ENCODE measurements around the gene DUSP9. TPM values are rescaled to one million over a fixed set of nuclear protein-coding genes. Genes with fewer than 3 reads are reported as not detected.

DUSP9 gene
- total and polyA plus RNA-seq, 5 donors: 0.14 TPM; not detected in 4

DNA sequence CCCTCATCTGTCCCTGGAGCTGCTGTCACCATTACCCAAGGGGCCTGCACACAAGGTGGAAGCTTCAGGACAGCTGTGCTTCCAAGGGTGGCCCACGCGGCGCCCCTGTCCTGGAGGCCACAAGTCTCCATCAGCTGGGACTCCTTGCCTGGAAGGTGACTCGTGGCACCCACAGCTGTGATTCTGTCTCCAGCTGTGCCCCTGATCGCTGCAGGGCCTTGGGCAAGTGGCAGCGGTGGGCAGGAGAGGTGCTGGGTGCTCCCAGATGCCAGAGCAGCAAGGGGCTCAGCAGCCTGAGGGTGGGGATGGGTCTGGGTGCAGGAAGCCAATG lies 9.0 kb upstream of the DUSP9 start:
- Histone ChIP-seq H3K4me3 (ENCODE audit: low read length) (no peak overlapping the region), H3K27ac (ENCODE audit: low read length) (no peak overlapping the region), H3K9me3 (ENCODE audit: control insufficient read depth, low read length) (no peaks in the 10 kb centered on the region), H3K27me3 (ENCODE audit: control insufficient read depth, insufficient read depth) (no peaks in the 10 kb centered on the region), H3K4me1 (ENCODE audit: control insufficient read depth, insufficient read depth, low read length) (peaks cover 3% of the 10 kb centered on the region)
- intact Hi-C loops (cut with DNase I): no loop called here
- WGBS: 89% methylated on average over 6 of the region's 6 CpGs
- ATAC-seq (no peak), DNase-seq (no peak)

DNA sequence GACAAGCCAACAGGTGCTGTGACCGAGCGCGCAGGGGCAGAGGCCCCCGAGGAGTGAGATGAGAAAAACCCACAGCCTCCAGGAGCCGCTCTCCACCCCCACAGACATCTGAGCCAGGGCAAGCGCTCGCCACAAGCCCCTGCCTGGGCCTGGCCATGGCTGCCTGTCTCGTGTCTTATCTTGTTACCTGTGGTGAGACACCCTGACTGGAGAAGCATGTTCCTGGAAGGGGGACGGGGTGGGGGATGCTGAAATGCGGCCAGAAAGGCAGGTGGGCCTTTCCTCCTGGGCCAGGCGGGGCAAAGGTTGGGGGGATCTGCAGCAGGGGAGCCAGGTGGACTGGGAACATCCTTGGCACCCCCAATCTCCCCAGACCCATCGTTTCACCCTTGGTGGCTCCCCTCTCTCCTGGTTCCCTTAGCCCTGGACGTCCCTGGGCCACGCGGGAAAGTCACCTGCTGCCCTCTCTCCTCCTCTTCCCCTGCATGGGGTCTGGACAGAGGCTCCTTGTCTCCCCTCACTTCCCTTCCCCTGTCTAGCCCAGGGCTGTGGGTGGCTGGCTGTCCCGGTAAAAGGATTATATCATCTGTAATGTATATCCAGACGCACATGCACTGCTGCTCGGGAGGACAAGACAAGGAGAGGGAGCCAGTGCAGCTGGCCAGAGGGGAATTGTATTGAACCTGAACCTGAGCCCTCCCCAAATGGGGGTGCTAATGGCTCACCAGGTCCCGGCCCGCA lies 8.4 kb upstream of the DUSP9 start:
- 87% methylated on average over 20 of the region's 20 CpGs for WGBS
- Histone ChIP-seq H3K27ac (ENCODE audit: low read length) (no peak overlapping the region), H3K4me1 (ENCODE audit: control insufficient read depth, insufficient read depth, low read length) (peaks cover 3% of the 10 kb centered on the region), H3K27me3 (ENCODE audit: control insufficient read depth, insufficient read depth) (no peaks in the 10 kb centered on the region), H3K9me3 (ENCODE audit: control insufficient read depth, low read length) (no peaks in the 10 kb centered on the region), H3K4me3 (ENCODE audit: low read length) (no peak overlapping the region)
- DNase-seq (no peak), ATAC-seq (no peak)
- intact Hi-C loops (cut with DNase I): no loop called here

DNA sequence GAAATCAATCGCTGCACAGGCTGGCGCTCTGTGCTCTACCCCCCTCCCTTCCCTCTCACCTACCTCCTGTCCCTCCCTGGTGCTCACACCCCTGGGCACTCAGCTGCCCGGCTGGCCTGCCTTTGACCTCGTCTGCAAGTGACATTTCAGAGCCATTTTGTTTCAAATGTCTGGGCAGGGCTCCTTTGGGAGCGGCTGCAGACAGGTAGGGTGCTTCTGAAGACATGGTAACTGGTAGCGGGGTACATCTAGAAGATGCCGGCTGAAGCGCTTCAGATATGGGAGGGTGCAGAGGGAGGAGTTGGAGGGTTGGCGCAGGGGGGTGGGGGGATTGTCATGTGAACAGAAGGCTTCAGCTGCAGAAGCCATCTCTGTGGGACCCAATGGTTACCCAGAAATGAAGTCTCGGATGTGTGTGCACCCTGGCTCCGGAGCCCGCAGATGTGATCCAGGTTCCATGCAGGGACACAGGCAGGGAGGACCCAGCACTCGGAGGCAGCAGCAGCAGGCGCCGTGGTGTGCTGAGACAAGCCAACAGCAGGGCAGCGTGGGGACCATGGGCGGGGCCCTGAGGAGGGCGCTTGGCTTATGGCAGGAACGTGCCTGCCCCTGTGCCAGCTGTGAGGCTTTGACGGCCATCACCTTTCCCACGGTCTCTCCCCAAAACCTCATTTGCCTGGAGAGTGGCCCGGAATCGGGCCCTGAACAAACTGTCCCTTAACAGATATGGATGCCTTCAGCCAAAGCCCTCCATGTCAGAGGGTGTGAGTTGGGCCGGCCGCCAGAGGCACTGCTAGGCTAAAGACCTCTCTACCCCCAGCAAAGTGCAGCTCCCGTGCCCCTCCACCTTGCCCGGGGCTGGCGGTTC lies 7.6 kb upstream of the DUSP9 start:
- ATAC-seq (no peak), DNase-seq (peak in 1 of 3 donors; percentile 63)
- 85% methylated on average over 28 of the region's 28 CpGs for WGBS
- Histone ChIP-seq H3K4me1 (ENCODE audit: control insufficient read depth, insufficient read depth, low read length) (peaks cover 2% of the 10 kb centered on the region), H3K27ac (ENCODE audit: low read length) (no peak overlapping the region), H3K27me3 (ENCODE audit: control insufficient read depth, insufficient read depth) (no peaks in the 10 kb centered on the region), H3K9me3 (ENCODE audit: control insufficient read depth, low read length) (no peaks in the 10 kb centered on the region), H3K4me3 (ENCODE audit: low read length) (no peak overlapping the region)
- intact Hi-C loops (cut with DNase I): loop anchor here in 1 of 4 donors (10.0 kb wide), 1 partner anchor 85 kb away; no protein-coding TSS in a partner anchor

- DNase-seq: no peak
- no peaks in the 10 kb centered on the region for H3K27me3 ChIP-seq (ENCODE audit: control insufficient read depth, insufficient read depth)
Observed at GRCh38 chrX:153640045-153640686, 6.8 kb upstream of the DUSP9 start.

DNA sequence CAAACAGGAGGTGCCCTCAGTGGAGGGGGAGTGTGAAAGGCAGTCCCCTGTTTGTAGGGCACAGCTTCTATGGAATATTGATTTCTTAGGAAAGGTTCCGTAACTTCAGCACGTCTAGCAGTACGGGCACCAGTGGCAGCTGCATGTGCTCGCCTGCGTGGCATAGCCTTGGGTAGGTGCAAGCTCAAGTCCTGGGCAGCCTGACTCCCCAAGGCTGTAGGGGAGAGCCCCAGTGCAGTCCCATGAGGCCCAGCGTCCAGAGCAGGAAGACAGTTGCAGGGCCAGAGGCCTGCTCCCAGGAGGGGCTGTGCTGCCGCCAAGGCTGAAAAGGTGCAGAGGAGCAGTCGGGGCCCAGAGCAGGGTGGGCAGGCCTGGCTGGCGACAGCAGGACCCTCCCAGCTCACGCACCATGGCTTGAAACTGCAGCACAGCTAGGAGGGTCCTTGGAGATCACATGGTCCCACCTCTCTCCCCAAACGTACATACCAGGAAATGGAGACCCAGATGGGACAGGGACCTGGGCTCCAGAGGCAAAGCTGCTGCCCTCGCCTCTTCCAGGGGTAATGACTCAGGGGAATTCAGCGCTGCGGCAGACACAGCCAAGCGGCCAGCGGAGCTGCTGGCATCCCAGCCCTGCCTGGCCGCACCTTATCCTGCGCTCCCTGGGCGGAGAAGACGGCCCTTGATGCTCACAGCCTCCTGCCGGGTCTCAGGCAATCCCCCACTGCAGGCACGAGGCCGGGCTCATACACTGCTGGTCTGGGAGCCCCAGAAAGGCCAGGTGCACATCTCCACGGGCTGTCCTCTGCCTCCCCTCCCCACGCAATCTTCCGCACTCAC lies 6.0 kb upstream of the DUSP9 start:
- H3K9me3 ChIP-seq (ENCODE audit: control insufficient read depth, low read length): no peaks in the 10 kb centered on the region
- ATAC-seq (no peak), DNase-seq (peak in 1 of 3 donors; percentile 64)
- H3K4me3 ChIP-seq (ENCODE audit: low read length): no peak overlapping the region
- no peaks in the 10 kb centered on the region for H3K4me1 ChIP-seq (ENCODE audit: control insufficient read depth, insufficient read depth, low read length)
- no peak overlapping the region for H3K27ac ChIP-seq (ENCODE audit: low read length)
- intact Hi-C loops (cut with DNase I): loop anchor here in 1 of 4 donors (10.0 kb wide), 1 partner anchor 86 kb away; no protein-coding TSS in a partner anchor
- H3K27me3 ChIP-seq (ENCODE audit: control insufficient read depth, insufficient read depth): no peaks in the 10 kb centered on the region
- 64% methylated on average over 26 of the region's 26 CpGs for WGBS

More at GRCh38 chrX:153640045-153640686, 6.8 kb upstream of the DUSP9 start:
- H3K9me3 ChIP-seq (ENCODE audit: control insufficient read depth, low read length): no peaks in the 10 kb centered on the region
- no peak overlapping the region for H3K4me3 ChIP-seq (ENCODE audit: low read length)
- intact Hi-C loops (cut with DNase I): loop anchor here in 1 of 4 donors (10.0 kb wide), 1 partner anchor 85 kb away; no protein-coding TSS in a partner anchor
- no peaks in the 10 kb centered on the region for H3K4me1 ChIP-seq (ENCODE audit: control insufficient read depth, insufficient read depth, low read length)
- no peak overlapping the region for H3K27ac ChIP-seq (ENCODE audit: low read length)
- no peak for ATAC-seq
- WGBS: 82% methylated on average over 23 of the region's 23 CpGs

- no peak overlapping the region for H3K4me3 ChIP-seq (ENCODE audit: low read length)
Observed at GRCh38 chrX:153641627-153642026, 5.4 kb upstream of the DUSP9 start.

DNA sequence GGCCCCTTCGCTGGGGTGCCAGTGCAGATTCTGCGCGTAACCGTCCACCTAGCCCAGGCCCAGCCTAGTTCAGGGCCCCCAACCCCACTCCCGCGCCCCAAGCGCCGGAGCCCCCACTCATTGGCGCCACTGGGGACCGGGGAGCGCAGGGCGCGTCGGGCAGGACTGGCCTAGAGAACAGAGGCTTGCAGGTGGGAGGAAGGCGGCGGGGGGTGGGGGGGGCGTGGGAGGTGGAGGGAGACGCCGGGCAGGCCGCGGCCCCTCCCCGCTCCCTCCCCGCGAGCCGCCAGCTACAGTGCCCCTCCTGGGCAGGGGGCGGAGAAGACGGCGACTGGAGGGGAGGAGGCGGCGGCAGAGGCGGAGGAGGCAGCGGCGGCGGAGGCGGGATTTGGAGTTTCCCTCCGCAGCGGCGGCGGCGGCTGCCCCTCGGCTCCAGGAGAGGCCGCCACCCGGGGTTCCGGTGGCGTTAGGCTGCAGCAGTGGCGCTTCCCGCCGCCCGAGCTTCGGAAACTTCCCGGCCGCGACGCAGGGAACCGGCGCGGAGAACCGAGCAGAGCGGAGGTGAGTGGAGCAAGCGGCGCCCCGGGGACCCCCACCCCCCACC lies 4.8 kb upstream of the DUSP9 start:
- WGBS: 2% methylated on average over 44 of the region's 62 CpGs
- Histone ChIP-seq H3K27me3 (ENCODE audit: control insufficient read depth, insufficient read depth) (no peaks in the 10 kb centered on the region), H3K4me3 (ENCODE audit: low read length) (peak overlapping the region; percentile 5), H3K4me1 (ENCODE audit: control insufficient read depth, insufficient read depth, low read length) (no peaks in the 10 kb centered on the region), H3K9me3 (ENCODE audit: control insufficient read depth, low read length) (no peaks in the 10 kb centered on the region), H3K27ac (ENCODE audit: low read length) (no peak overlapping the region)
- ATAC-seq: no peak
- DNase-seq: peak in 1 of 3 donors; percentile 65
- intact Hi-C loops (cut with DNase I): loop anchor here in 1 of 4 donors (10.0 kb wide), 1 partner anchor 87 kb away; no protein-coding TSS in a partner anchor

More at GRCh38 chrX:153641627-153642026, 5.4 kb upstream of the DUSP9 start:
- no peaks in the 10 kb centered on the region for H3K9me3 ChIP-seq (ENCODE audit: control insufficient read depth, low read length)
- H3K4me1 ChIP-seq (ENCODE audit: control insufficient read depth, insufficient read depth, low read length): no peaks in the 10 kb centered on the region
- intact Hi-C loops (cut with DNase I): loop anchor here in 1 of 4 donors (10.0 kb wide), 1 partner anchor 87 kb away; no protein-coding TSS in a partner anchor
- H3K27me3 ChIP-seq (ENCODE audit: control insufficient read depth, insufficient read depth): no peaks in the 10 kb centered on the region
- WGBS: 8% methylated on average over 8 of the region's 8 CpGs
- no peak overlapping the region for H3K27ac ChIP-seq (ENCODE audit: low read length)
- ATAC-seq: no peak
- DNase-seq: no peak

DNA sequence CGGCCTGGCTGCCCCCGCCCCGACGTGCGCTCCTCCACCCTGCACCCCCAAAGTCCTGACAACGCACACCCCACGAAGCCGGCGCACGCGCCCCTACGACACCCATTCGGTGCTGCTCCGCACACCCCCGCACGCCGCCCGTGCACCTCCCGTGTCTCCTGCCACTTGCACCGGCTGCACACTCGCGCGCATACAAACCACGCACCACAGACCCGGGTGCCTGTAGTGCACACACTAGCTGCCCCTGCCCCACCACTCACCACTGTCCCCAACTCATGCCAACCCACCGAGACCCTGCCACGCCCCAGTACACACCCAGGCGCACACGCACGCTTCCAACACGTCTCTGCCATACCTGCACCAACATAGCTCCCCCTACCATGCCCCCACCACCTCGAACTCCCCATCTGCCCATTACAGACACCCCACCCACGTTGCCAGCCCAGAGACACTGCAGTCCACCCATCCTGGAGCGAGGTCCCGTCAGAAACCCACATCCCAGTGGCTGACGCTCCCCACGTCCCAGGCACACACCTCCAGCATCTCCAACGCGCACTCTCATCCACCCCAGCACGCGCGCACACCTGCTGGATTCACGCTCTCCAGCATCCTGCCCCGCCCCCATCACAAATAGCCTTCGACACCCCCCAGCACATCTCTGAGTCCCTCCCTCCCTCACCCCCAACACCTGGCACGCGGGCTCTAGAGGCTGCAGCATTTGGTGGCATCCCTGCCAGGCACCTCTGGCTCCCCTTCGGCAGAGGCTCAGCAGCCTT lies 4.2 kb upstream of the DUSP9 start:
- Histone ChIP-seq H3K27ac (ENCODE audit: low read length) (no peak overlapping the region), H3K4me3 (ENCODE audit: low read length) (no peak overlapping the region), H3K27me3 (ENCODE audit: control insufficient read depth, insufficient read depth) (no peaks in the 10 kb centered on the region), H3K9me3 (ENCODE audit: control insufficient read depth, low read length) (no peaks in the 10 kb centered on the region), H3K4me1 (ENCODE audit: control insufficient read depth, insufficient read depth, low read length) (no peaks in the 10 kb centered on the region)
- DNase-seq: no peak
- no peak for ATAC-seq
- intact Hi-C loops (cut with DNase I): loop anchor here in 1 of 4 donors (10.0 kb wide), 1 partner anchor 88 kb away; no protein-coding TSS in a partner anchor
- 3% methylated on average over 41 of the region's 48 CpGs for WGBS
